GM12878 (cell line): ENCODE results near the gene DGKQ. TPM values are rescaled to one million over a fixed set of nuclear protein-coding genes. Genes with fewer than 3 reads are reported as not detected.
A peak's percentile ranks its signal among the peaks of the same experiment; 100 is the strongest.

Experiments used
- ATAC-seq: fragments of 200-7000 bp; cut with Tn5 transposase; 3 replicates; pipeline ENCODE4 v1.9.1; 2020; ENCODE audit warnings: mild to moderate bottlenecking, moderate library complexity
- BruUV-seq: library from RNA; stranded (reverse); fragments of 400-500 nt; replicated peaks from 2 replicates; lab custom pipeline; 2021; lab: Mats Ljungman, UMichigan
- CTCF ChIA-PET: fragments of 300-600 bp; sonication (Branson Sonifier 250); formaldehyde crosslinking; extraction: SDS; loops from one replicate; lab custom pipeline; 2021; ENCODE audit warnings: inconsistent platforms; lab: Yijun Ruan, JAX
- POLR2A ChIA-PET: fragments of 350-600 bp; formaldehyde crosslinking; extraction: SDS; loops from one replicate; lab custom pipeline; 2021; ENCODE audit warnings: inconsistent platforms; lab: Charles Lee
- RAD21 ChIA-PET: fragments of 300-600 bp; sonication (Branson Sonifier 250); formaldehyde crosslinking; loops from one replicate; lab custom pipeline; 2023; ENCODE audit warnings: antibody characterized with exemption; ENCODE audit not compliant: unreplicated experiment; lab: Charles Lee
- SMC1A ChIA-PET: fragments of 300-600 bp; sonication (Branson Sonifier 250); formaldehyde crosslinking; loops from one replicate; lab custom pipeline; 2023; ENCODE audit not compliant: unreplicated experiment, uncharacterized antibody; lab: Charles Lee
- DNase-seq: peaks from one replicate; pipeline ENCODE4 v3.0.0-alpha.2; 2011; ENCODE audit warnings: low read depth, low spot score
- FAIRE-seq: peaks from 3 replicates; lab custom pipeline; 2011; peaks lifted over from hg19 to GRCh38; lab: Jason Lieb, UNC
- H2AFZ ChIP-seq: 2 replicates; pipeline ENCODE4 v1.6.0; 2011; ENCODE audit warnings: low read depth, low read length, control low read depth; ENCODE audit not compliant: control insufficient read depth
- H3K27ac ChIP-seq: 2 replicates; pipeline ENCODE4 v1.5.1; 2011; ENCODE audit warnings: control low read depth; ENCODE audit not compliant: control insufficient read depth, insufficient read depth
- H3K27me3 ChIP-seq, 2 experiments: replicated peaks in 1 of 2; 2 replicates each; pipeline versions ENCODE4 v1.6.0 to v1.6.1; 2011; ENCODE audit warnings: low read length in 1 of 2; ENCODE audit not compliant: control insufficient read depth in 2 of 2, insufficient read depth in 2 of 2
- H3K36me3 ChIP-seq, 2 experiments: 2 replicates each; pipeline ENCODE4 v1.5.1; 2011; ENCODE audit warnings: low read length in 1 of 2; ENCODE audit not compliant: control insufficient read depth in 2 of 2, insufficient read depth in 2 of 2
- H3K4me1 ChIP-seq: 2 replicates; pipeline ENCODE4 v1.6.1; 2011; ENCODE audit warnings: mild to moderate bottlenecking, low read length, moderate library complexity, mixed read lengths; ENCODE audit not compliant: control insufficient read depth, insufficient read depth
- H3K4me2 ChIP-seq: 2 replicates; pipeline ENCODE4 v1.6.0; 2011; ENCODE audit warnings: control low read depth; ENCODE audit not compliant: control insufficient read depth, insufficient read depth
- H3K4me3 ChIP-seq: fragments of 200-600 bp; sonication (generic); 2 replicates; pipeline ENCODE4 v1.5.1; 2016
- H3K79me2 ChIP-seq: 2 replicates; pipeline ENCODE4 v1.6.0; 2011; ENCODE audit warnings: low read length; ENCODE audit not compliant: control insufficient read depth, insufficient read depth
- H3K9ac ChIP-seq: 2 replicates; pipeline ENCODE4 v1.8.0; 2011; ENCODE audit warnings: low read length, control low read depth, mixed read lengths; ENCODE audit not compliant: control insufficient read depth, insufficient read depth
- H3K9me3 ChIP-seq: replicated peaks from 3 replicates; pipeline ENCODE4 v1.5.1; 2011; ENCODE audit warnings: mild to moderate bottlenecking, low read length; ENCODE audit not compliant: control insufficient read depth, insufficient read depth
- H4K20me1 ChIP-seq: 2 replicates; pipeline ENCODE4 v1.6.0; 2011; ENCODE audit not compliant: control insufficient read depth, insufficient read depth
- EGR1 ChIP-seq, 2 experiments: IDR thresholded peaks; 1 replicate in 1 of 2; 2 replicates in 1 of 2; pipeline ENCODE4 v1.6.1; 2011 to 2012; ENCODE audit warnings: low read depth in 2 of 2, low read length in 2 of 2, borderline replicate concordance in 1 of 2, mild to moderate bottlenecking in 1 of 2, moderate library complexity in 1 of 2
- MLLT1 ChIP-seq: fragments of 450-650 bp; IDR thresholded peaks from 2 replicates; pipeline ENCODE4 v1.6.1; 2016; ENCODE audit warnings: mild to moderate bottlenecking
- MYC ChIP-seq: IDR thresholded peaks from 2 replicates; pipeline ENCODE4 v1.6.1; 2011; ENCODE audit warnings: mild to moderate bottlenecking, low read length, moderate library complexity, inconsistent platforms; ENCODE audit not compliant: insufficient read depth, insufficient replicate concordance, insufficient read length, severe bottlenecking
- NR2F1 ChIP-seq: fragments of 450-650 bp; conservative IDR thresholded peaks from 2 replicates; pipeline ENCODE4 v1.6.1; 2017; ENCODE audit warnings: mild to moderate bottlenecking
- POLR2A ChIP-seq: IDR thresholded peaks from 2 replicates; pipeline ENCODE4 v1.6.1; 2011; ENCODE audit warnings: low read depth, mild to moderate bottlenecking, low read length
- WGBS: methylation state at CpG from one replicate; pipeline ENCODE4 v1.1.6; 2016; ENCODE audit warnings: low lambda C conversion rate; ENCODE audit not compliant: insufficient replicate concordance, insufficient coverage; ENCODE audit errors: missing lambda C conversion rate; 5-methylcytosine and 5-hydroxymethylcytosine counted together
- in situ Hi-C: fragments of 300-500 bp; cut with MboI; formaldehyde crosslinking; loops from 9 replicates; pipeline ENCODE4 v1.14.3; 2018; ENCODE audit warnings: mixed read lengths
- intact Hi-C: fragments of 100-400 bp; cut with micrococcal nuclease; formaldehyde crosslinking; loops from one replicate; pipeline ENCODE4 v1.14.2; 2022; ENCODE audit not compliant: unreplicated experiment
- polyA plus RNA-seq, 11 experiments: library from polyadenylated mRNA; depleted of rRNA in 4 of 11; unstranded in 6 of 11; stranded (reverse) in 5 of 11; fragments of >200 nt; fragmentation: Nextera tagmentation in 4 of 11; fragmentation: Illumina TruSeq in 1 of 11; extraction: Ambion mirVana in 4 of 11; extraction: Trizol in 1 of 11; gene quantifications; 1 replicate in 1 of 11; 2 replicates in 10 of 11; pipeline versions ENCODE4 v1.2.1 to v1.2.3, GENCODE V29; 2011 to 2016; ENCODE audit warnings: inconsistent platforms in 2 of 11, missing spikeins in 2 of 11, low read depth in 1 of 11
- total RNA-seq, 4 experiments: library from RNA; depleted of rRNA in 3 of 4; stranded (reverse); fragments of >200 nt in 3 of 4; fragmentation: Illumina TruSeq in 1 of 4; extraction: Trizol in 1 of 4; gene quantifications; 2 replicates each; pipeline versions ENCODE4 v1.2.1 to v1.2.3, GENCODE V29; 2013 to 2021
- TF ChIP-seq, protein P1 (sequence below): fragments of 450-650 bp; IDR thresholded peaks from 2 replicates; pipeline ENCODE4 v1.6.1; 2016; ENCODE audit warnings: mild to moderate bottlenecking
- TF ChIP-seq, protein P2 (sequence below): fragments of 450-650 bp; formaldehyde crosslinking; IDR thresholded peaks from 2 replicates; pipeline ENCODE4 v1.5.0; 2022; ENCODE audit warnings: mild to moderate bottlenecking, missing genetic modification characterization
- TF ChIP-seq, protein P3 (sequence below): IDR thresholded peaks from 2 replicates; pipeline ENCODE4 v1.6.1; 2011; ENCODE audit warnings: mild to moderate bottlenecking, low read depth, low read length, moderate library complexity; ENCODE audit not compliant: insufficient replicate concordance

DGKQ gene
- total and polyA plus RNA-seq, 10 of the 15 experiments (the other 5 are each of a cell fraction or from before 2014, with no cell fraction given): 0.11 to 10.5 (median 1.4) TPM

DNA sequence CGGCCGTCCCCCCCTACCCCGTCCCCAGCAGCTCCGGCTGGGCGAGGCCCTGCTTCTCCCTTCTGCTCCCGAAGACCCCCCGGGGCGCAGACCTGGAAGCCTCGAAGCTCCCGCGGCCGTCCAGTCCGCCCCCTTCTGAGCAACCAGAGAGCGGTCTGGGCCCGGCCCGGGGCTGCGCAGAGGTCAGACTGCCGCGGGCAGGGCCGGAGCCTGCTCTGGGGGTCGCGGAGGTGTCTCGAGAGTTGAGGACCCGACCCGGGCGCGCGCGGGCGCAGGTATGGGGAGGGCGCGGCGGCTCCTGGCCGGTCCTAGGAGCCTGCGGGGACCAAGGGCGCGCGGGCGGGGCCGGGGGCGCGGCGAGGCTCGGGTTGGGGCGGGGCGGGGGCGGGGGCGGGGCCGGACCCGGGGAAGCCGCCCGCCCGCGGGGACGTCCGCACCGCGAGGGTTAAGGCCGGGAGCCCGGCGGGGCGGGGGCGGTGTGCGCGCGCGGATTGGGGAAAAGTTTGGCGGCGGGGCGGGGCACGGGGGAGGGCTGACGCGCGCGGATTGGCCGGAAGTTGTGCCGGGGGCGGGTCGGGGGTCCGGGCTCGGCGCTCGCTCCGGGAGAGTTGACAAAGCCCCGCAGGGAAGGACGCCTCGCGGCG is 37.8 kb upstream of the DGKQ start, which contains the start of gene FGFRL1:
Gene FGFRL1, plus strand, starts transcription at position 605 of the 644 bp plus-strand sequence. CDS start 860 bp downstream, outside the sequence.
- no peak for DNase-seq
- H3K79me2 ChIP-seq: no peaks in the 10 kb centered on the region
- H3K9ac ChIP-seq: no peak within 1 kb of the TSS
- H3K4me1 ChIP-seq: peaks cover 11% of the 10 kb centered on the region
- 12% methylated on average over 30 of the region's 89 CpGs for whole genome bisulfite sequencing
- H3K4me3 ChIP-seq: peak within 1 kb of the TSS; percentile 61
- BruUV-seq: no TSS peak
- peak within 1 kb of the TSS; percentile 23; the same call in 1 of the 2 replicates for H2AFZ ChIP-seq
- no peak for FAIRE-seq
- ChIA-PET RAD21 (no interaction called here), CTCF (no interaction called here), POLR2A (interaction anchor here (0.6 to 1.0 kb wide), 2 partner anchors 335 to 340 kb away, joined by 3 to 5 read pairs; partner anchors contain the start of gene UVSSA), SMC1A (no interaction called here)
- intact Hi-C loops (no loop called here), in situ Hi-C loops (no loop called here)
- H3K27ac ChIP-seq: no peak within 1 kb of the TSS
- TF ChIP-seq POLR2A (0 out of 2 replicates have a peak, but pooled peaks have one; percentile 41), MYC (no peak), EGR1 (IDR thresholded peaks at IDR 0.05; ENCODE audit: borderline replicate concordance in 1 of 2, low read depth in 2 of 2, low read length in 2 of 2) (peak in 1 of 2 experiments; percentile 93; a peak in 2 of 3 replicates), MLLT1 (no peak), NR2F1 (0 out of 2 replicates have a peak, but pooled peaks have one; percentile 14)
- TF ChIP-seq, protein P1, sequence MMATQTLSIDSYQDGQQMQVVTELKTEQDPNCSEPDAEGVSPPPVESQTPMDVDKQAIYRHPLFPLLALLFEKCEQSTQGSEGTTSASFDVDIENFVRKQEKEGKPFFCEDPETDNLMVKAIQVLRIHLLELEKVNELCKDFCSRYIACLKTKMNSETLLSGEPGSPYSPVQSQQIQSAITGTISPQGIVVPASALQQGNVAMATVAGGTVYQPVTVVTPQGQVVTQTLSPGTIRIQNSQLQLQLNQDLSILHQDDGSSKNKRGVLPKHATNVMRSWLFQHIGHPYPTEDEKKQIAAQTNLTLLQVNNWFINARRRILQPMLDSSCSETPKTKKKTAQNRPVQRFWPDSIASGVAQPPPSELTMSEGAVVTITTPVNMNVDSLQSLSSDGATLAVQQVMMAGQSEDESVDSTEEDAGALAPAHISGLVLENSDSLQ: peak; percentile 1; the same call in 1 of the 2 replicates
- TF ChIP-seq, protein P2, sequence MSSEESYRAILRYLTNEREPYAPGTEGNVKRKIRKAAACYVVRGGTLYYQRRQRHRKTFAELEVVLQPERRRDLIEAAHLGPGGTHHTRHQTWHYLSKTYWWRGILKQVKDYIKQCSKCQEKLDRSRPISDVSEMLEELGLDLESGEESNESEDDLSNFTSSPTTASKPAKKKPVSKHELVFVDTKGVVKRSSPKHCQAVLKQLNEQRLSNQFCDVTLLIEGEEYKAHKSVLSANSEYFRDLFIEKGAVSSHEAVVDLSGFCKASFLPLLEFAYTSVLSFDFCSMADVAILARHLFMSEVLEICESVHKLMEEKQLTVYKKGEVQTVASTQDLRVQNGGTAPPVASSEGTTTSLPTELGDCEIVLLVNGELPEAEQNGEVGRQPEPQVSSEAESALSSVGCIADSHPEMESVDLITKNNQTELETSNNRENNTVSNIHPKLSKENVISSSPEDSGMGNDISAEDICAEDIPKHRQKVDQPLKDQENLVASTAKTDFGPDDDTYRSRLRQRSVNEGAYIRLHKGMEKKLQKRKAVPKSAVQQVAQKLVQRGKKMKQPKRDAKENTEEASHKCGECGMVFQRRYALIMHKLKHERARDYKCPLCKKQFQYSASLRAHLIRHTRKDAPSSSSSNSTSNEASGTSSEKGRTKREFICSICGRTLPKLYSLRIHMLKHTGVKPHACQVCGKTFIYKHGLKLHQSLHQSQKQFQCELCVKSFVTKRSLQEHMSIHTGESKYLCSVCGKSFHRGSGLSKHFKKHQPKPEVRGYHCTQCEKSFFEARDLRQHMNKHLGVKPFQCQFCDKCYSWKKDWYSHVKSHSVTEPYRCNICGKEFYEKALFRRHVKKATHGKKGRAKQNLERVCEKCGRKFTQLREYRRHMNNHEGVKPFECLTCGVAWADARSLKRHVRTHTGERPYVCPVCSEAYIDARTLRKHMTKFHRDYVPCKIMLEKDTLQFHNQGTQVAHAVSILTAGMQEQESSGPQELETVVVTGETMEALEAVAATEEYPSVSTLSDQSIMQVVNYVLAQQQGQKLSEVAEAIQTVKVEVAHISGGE (CRISPR knock-in tag): no peak
- TF ChIP-seq, protein P3, sequence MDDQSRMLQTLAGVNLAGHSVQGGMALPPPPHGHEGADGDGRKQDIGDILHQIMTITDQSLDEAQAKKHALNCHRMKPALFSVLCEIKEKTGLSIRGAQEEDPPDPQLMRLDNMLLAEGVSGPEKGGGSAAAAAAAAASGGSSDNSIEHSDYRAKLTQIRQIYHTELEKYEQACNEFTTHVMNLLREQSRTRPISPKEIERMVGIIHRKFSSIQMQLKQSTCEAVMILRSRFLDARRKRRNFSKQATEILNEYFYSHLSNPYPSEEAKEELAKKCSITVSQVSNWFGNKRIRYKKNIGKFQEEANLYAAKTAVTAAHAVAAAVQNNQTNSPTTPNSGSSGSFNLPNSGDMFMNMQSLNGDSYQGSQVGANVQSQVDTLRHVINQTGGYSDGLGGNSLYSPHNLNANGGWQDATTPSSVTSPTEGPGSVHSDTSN: no peak
- no peaks in the 10 kb centered on the region; the same call in 2 of the 3 replicates for H3K9me3 ChIP-seq
- peaks cover 0 to 5% of the 10 kb centered on the region in 2 experiments; a peak in 3 of 4 replicates for H3K27me3 ChIP-seq
- no peaks in the 10 kb centered on the region for H3K36me3 ChIP-seq
- H4K20me1 ChIP-seq: no peaks in the 10 kb centered on the region; the same call in 1 of the 2 replicates
- ATAC-seq: peak; percentile 77
- H3K4me2 ChIP-seq: peak within 1 kb of the TSS; percentile 95; the same call in 1 of the 2 replicates
